IMR-90 (cell line): Measurements from ENCODE around the gene ISM1. TPM values are rescaled to one million over a fixed set of nuclear protein-coding genes. Genes with fewer than 3 reads are reported as not detected.

Source experiments
- ATAC-seq: fragments of 200-7000 bp; cut with Tn5 transposase; 2 replicates; pipeline ENCODE4 v1.9.1; 2020; ENCODE audit warnings: low read depth, mild to moderate bottlenecking, moderate library complexity
- BruUV-seq: library from RNA; stranded (reverse); fragments of 400-500 nt; replicated peaks from 2 replicates; lab custom pipeline; 2021; lab: Mats Ljungman, UMichigan
- CTCF ChIA-PET: fragments of 300-600 bp; formaldehyde crosslinking; extraction: SDS; loops from one replicate; lab custom pipeline; 2021; ENCODE audit warnings: antibody characterized with exemption; lab: Yijun Ruan, JAX
- POLR2A ChIA-PET: fragments of 300-600 bp; sonication (Branson Sonifier 250); formaldehyde crosslinking; loops from one replicate; lab custom pipeline; 2022; ENCODE audit warnings: antibody characterized with exemption; ENCODE audit not compliant: unreplicated experiment; lab: Charles Lee
- DNase-seq: peaks from one replicate; pipeline ENCODE4 v3.0.0; 2013
- H2AFZ ChIP-seq: replicated peaks from 2 replicates; pipeline ENCODE3; 2013; ENCODE audit warnings: low read length, mild to moderate bottlenecking; ENCODE audit not compliant: poor library complexity
- H2AK5ac ChIP-seq: 2 replicates; pipeline ENCODE4 v1.6.1; 2013; ENCODE audit warnings: low read depth, low read length, inconsistent platforms
- H2AK9ac ChIP-seq: replicated peaks from 2 replicates; pipeline ENCODE3; 2013; ENCODE audit warnings: mild to moderate bottlenecking, low read depth, low read length, moderate library complexity; ENCODE audit not compliant: poor library complexity
- H2BK120ac ChIP-seq: 2 replicates; pipeline ENCODE4 v1.6.1; 2013; ENCODE audit warnings: low read depth, low read length, inconsistent platforms
- H2BK15ac ChIP-seq: 3 replicates; pipeline ENCODE4 v1.6.1; 2013; ENCODE audit warnings: low read depth, low read length, inconsistent platforms
- H2BK20ac ChIP-seq: 2 replicates; pipeline ENCODE4 v1.6.1; 2013; ENCODE audit warnings: low read depth, mild to moderate bottlenecking, inconsistent platforms, low read length, moderate library complexity
- H2BK5ac ChIP-seq: 2 replicates; pipeline ENCODE4 v1.6.1; 2013; ENCODE audit warnings: mild to moderate bottlenecking, low read depth, low read length, inconsistent platforms; ENCODE audit not compliant: poor library complexity, severe bottlenecking
- H3K14ac ChIP-seq: replicated peaks from 2 replicates; pipeline ENCODE4 v1.6.1; 2013; ENCODE audit warnings: low read depth, low read length, inconsistent platforms
- H3K18ac ChIP-seq: 2 replicates; pipeline ENCODE4 v1.6.1; 2013; ENCODE audit warnings: low read depth, low read length, control low read depth
- H3K23ac ChIP-seq: 2 replicates; pipeline ENCODE4 v1.6.1; 2013; ENCODE audit warnings: low read depth, low read length, inconsistent platforms
- H3K27ac ChIP-seq: 2 replicates; pipeline ENCODE4 v1.5.1; 2013; ENCODE audit warnings: mild to moderate bottlenecking, control low read depth, low read length; ENCODE audit not compliant: insufficient read depth
- H3K27me3 ChIP-seq: 2 replicates; pipeline ENCODE4 v1.6.1; 2013; ENCODE audit warnings: low read length; ENCODE audit not compliant: control insufficient read depth, insufficient read depth
- H3K36me3 ChIP-seq: 2 replicates; pipeline ENCODE4 v1.6.1; 2013; ENCODE audit warnings: low read length, mixed read lengths; ENCODE audit not compliant: control insufficient read depth, insufficient read depth
- H3K4ac ChIP-seq: 2 replicates; pipeline ENCODE4 v1.6.1; 2013; ENCODE audit warnings: low read depth, low read length, inconsistent platforms
- H3K4me1 ChIP-seq: 2 replicates; pipeline ENCODE4 v1.6.1; 2013; ENCODE audit warnings: low read length, mixed read lengths; ENCODE audit not compliant: control insufficient read depth, insufficient read depth
- H3K4me2 ChIP-seq: 2 replicates; pipeline ENCODE4 v1.6.1; 2013; ENCODE audit warnings: low read depth, mild to moderate bottlenecking, control low read depth, low read length, moderate library complexity
- H3K4me3 ChIP-seq: 2 replicates; pipeline ENCODE4 v1.5.1; 2013; ENCODE audit warnings: low read depth, mild to moderate bottlenecking, control low read depth, low read length, moderate library complexity; ENCODE audit not compliant: insufficient read depth
- H3K56ac ChIP-seq: 2 replicates; pipeline ENCODE4 v1.6.1; 2013; ENCODE audit warnings: low read length, inconsistent platforms; ENCODE audit not compliant: insufficient read depth; ENCODE audit errors: extremely low read depth
- H3K79me1 ChIP-seq, 2 experiments: 2 replicates each; pipeline ENCODE4 v1.6.1; 2013; ENCODE audit warnings: low read length in 2 of 2, inconsistent platforms in 1 of 2, low read depth in 1 of 2
- H3K9ac ChIP-seq: 2 replicates; pipeline ENCODE4 v1.6.1; 2013; ENCODE audit warnings: low read depth, low read length, control low read depth
- H3K9me1 ChIP-seq: 2 replicates; pipeline ENCODE4 v1.6.1; 2013; ENCODE audit warnings: low read length, inconsistent platforms; ENCODE audit not compliant: insufficient read depth
- H3K9me3 ChIP-seq: 2 replicates; pipeline ENCODE4 v1.6.1; 2013; ENCODE audit warnings: low read length; ENCODE audit not compliant: control insufficient read depth, insufficient read depth
- H4K20me1 ChIP-seq: 2 replicates; pipeline ENCODE4 v1.6.1; 2013; ENCODE audit warnings: low read length, inconsistent platforms; ENCODE audit not compliant: insufficient read depth
- H4K5ac ChIP-seq: 2 replicates; pipeline ENCODE4 v1.6.1; 2013; ENCODE audit warnings: mild to moderate bottlenecking, low read depth, low read length, control low read depth
- H4K8ac ChIP-seq, 2 experiments: 2 replicates each; pipeline ENCODE4 v1.6.1; 2013; ENCODE audit warnings: low read depth in 2 of 2, low read length in 2 of 2, control low read depth in 1 of 2, inconsistent platforms in 1 of 2
- H4K91ac ChIP-seq: 2 replicates; pipeline ENCODE4 v1.6.1; 2013; ENCODE audit warnings: low read depth, low read length, inconsistent platforms; ENCODE audit not compliant: insufficient read depth
- FOS ChIP-seq: fragments of 150-350 bp; IDR thresholded peaks from 2 replicates; pipeline ENCODE4 v1.6.1; 2016; ENCODE audit warnings: low read depth, low read length
- MAFK ChIP-seq: IDR thresholded peaks from 2 replicates; pipeline ENCODE4 v1.6.1; 2012; ENCODE audit warnings: low read depth, low read length, improper control_type of control experiment
- MXI1 ChIP-seq: IDR thresholded peaks from 2 replicates; pipeline ENCODE4 v1.6.1; 2012; ENCODE audit warnings: low read depth, mild to moderate bottlenecking, low read length, moderate library complexity, borderline replicate concordance
- NFE2L2 ChIP-seq: fragments of 150-350 bp; IDR thresholded peaks from 2 replicates; pipeline ENCODE4 v1.6.1; 2016; ENCODE audit warnings: low read depth, mild to moderate bottlenecking, low read length
- SMC3 ChIP-seq: fragments of 150-350 bp; IDR thresholded peaks from 2 replicates; pipeline ENCODE4 v1.6.1; 2016; ENCODE audit warnings: low read depth, mild to moderate bottlenecking, antibody characterized with exemption, low read length, moderate library complexity
- WGBS, 2 experiments: methylation state at CpG; one replicate each; pipeline versions ENCODE4 v1.1.5 to v1.1.7; 2013; ENCODE audit warnings: missing lambda C conversion rate in 2 of 2; ENCODE audit not compliant: insufficient read length in 1 of 2; ENCODE audit errors: extremely low coverage in 2 of 2; 5-methylcytosine and 5-hydroxymethylcytosine counted together
- dilution Hi-C: fragments of 300-500 bp; cut with HindIII; formaldehyde crosslinking; loops from one replicate; pipeline ENCODE4 v1.14.3; 2018; ENCODE audit warnings: low sequenced_read_pairs; ENCODE audit not compliant: unreplicated experiment
- in situ Hi-C: fragments of 300-500 bp; cut with MboI; formaldehyde crosslinking; loops from 3 replicates; pipeline ENCODE4 v1.14.3; 2019; ENCODE audit warnings: low sequenced_read_pairs, inconsistent platforms, mixed read lengths
- intact Hi-C: fragments of 100-400 bp; cut with micrococcal nuclease; formaldehyde crosslinking; loops from 2 replicates; pipeline ENCODE4 v1.10.0; 2022
- polyA plus RNA-seq, 3 experiments: library from polyadenylated mRNA; depleted of rRNA; stranded (reverse); fragments of >200 nt; gene quantifications; 2 replicates each; pipeline ENCODE4 v1.2.3, GENCODE V29; 2012; ENCODE audit warnings: low replicate concordance in 1 of 3
- total RNA-seq: library from RNA; depleted of rRNA; stranded (reverse); fragments of >200 nt; gene quantifications from 2 replicates; pipeline ENCODE4 v1.2.3, GENCODE V29; 2012
- TF ChIP-seq, protein P1 (sequence below): fragments of 150-350 bp; IDR thresholded peaks from 2 replicates; pipeline ENCODE4 v1.6.1; 2016; ENCODE audit warnings: low read depth, mild to moderate bottlenecking, low read length, moderate library complexity, borderline replicate concordance

The ISM1 gene
- total and polyA plus RNA-seq, 2 of the 4 experiments (the other 2 are of a cell fraction): not detected

- H3K27ac ChIP-seq: no peak overlapping the region
- no CpG with 5 or more reads among the region's 4 CpGs for WGBS, 2 experiments
- no peak for ATAC-seq
These were observed 28.7 kb downstream of the ISM1 start for GRCh38 chr20:13249798-13250170.

More at GRCh38 chr20:13249798-13250170, 28.7 kb downstream of the ISM1 start:
- TF ChIP-seq SMC3 (no peak), MXI1 (no peak), FOS (no peak), MAFK (no peak), NFE2L2 (no peak)
- TF ChIP-seq, protein P1, sequence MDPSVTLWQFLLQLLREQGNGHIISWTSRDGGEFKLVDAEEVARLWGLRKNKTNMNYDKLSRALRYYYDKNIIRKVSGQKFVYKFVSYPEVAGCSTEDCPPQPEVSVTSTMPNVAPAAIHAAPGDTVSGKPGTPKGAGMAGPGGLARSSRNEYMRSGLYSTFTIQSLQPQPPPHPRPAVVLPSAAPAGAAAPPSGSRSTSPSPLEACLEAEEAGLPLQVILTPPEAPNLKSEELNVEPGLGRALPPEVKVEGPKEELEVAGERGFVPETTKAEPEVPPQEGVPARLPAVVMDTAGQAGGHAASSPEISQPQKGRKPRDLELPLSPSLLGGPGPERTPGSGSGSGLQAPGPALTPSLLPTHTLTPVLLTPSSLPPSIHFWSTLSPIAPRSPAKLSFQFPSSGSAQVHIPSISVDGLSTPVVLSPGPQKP: no peak
- Histone ChIP-seq H2AK5ac (no peak overlapping the region), H3K9me3 (no peaks in the 10 kb centered on the region), H3K27me3 (no peaks in the 10 kb centered on the region; the same call in 1 of the 2 replicates), H2BK120ac (no peak overlapping the region), H3K14ac (no peak overlapping the region), H3K4me1 (no peaks in the 10 kb centered on the region), H4K5ac (no peak overlapping the region), H4K8ac (no peak overlapping the region), H3K23ac (no peak overlapping the region), H2BK5ac (no peak overlapping the region), H3K18ac (no peak overlapping the region), H3K56ac (no peak overlapping the region), H3K36me3 (no peaks in the 10 kb centered on the region), H3K4ac (no peak overlapping the region), H3K79me1 (no peaks in the 10 kb centered on the region), H3K9ac (no peak overlapping the region), H2AK9ac (no peak overlapping the region), H3K4me3 (no peak overlapping the region), H4K20me1 (no peaks in the 10 kb centered on the region), H3K9me1 (no peaks in the 10 kb centered on the region), H2AFZ (no peak overlapping the region), H2BK20ac (no peak overlapping the region), H2BK15ac (no peak overlapping the region), H3K4me2 (no peak overlapping the region), H4K91ac (no peak overlapping the region)
- ChIA-PET CTCF (interaction anchor here (0.5 to 1.6 kb wide), 2 partner anchors 12 to 522 kb away, joined by 4 to 6 read pairs; no protein-coding TSS in a partner anchor), POLR2A (interaction anchor here (0.6 kb wide), 1 partner anchor 94 kb away, joined by 3 read pairs; no protein-coding TSS in a partner anchor)
- intact Hi-C loops (no loop called here), in situ Hi-C loops (no loop called here), dilution Hi-C loops (no loop called here)
- no peak for DNase-seq
- no TSS peak for BruUV-seq
